Activated CD8-positive, alpha-beta memory T cell treated with anti-CD3 and anti-CD28 coated beads, Interleukin-2, amount 50 U/mL, for 48 hours (primary cell): Measurements from ENCODE around the gene CEP112.
A peak's percentile ranks its signal among the peaks of the same experiment; 100 is the strongest.

Source experiments
- DNase-seq: peaks from one replicate; pipeline ENCODE4 v3.0.0-alpha.2; 2020

Gene CEP112

DNA sequence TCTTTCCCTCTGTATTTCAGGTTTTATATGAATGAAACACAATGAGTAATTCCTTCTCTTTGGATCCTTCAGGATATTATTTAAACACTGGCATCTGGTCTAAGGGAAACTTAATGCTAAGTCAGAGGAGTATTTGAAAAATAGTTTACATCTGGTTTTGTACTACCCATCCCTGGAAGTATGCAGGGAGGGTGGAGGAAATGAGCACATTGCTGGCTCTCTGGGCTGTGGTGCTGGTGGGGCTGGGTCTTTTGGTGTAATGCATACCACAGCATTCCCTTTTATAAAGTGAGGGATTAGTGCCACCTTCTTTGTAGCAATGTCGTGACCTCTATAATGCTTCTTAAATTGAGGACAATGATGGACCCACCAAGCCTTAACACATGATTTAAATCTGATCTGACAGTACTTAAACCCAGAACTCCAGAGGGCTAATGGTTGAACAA, 525.0 kb downstream of the CEP112 start:
- no peak for DNase-seq

DNA sequence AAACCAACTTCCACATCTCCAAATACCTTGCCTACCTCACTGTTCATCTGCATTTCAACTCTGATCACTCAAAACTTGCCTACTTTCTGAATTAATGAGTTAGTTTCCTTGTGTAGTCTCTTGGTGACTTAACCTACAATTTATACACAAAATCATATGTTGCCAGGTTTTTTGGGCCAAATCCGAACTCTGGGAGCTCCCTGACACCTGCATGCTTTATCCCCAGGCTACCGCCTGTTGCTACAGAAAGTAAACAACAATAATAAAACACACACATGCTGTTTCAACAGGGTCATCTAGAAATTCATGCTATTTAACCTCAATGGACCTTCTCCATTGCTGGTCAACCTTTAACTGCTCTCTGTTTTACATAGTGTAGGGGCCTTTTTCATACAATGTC, 526.0 kb downstream of the CEP112 start:
- no peak for DNase-seq

DNA sequence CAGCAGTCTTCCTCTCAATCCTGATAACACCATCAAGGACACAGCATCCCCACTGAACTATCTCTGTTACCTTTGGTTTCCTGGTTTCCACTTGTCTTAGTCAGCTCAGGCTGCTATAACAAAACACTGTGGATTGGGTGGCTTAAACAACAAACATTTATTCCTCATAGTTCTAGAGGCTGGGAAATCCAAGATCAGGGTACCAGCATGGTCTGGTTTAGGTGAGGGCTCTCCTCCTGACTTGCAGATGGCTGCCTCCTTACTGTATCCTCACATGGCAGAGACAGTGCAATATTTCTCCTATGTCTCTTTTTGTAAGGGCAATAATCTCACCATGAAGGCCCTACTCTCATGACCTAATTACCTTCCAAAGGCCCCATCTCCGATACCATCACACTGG, 527.2 kb downstream of the CEP112 start:
- DNase-seq, result no peak

DNA sequence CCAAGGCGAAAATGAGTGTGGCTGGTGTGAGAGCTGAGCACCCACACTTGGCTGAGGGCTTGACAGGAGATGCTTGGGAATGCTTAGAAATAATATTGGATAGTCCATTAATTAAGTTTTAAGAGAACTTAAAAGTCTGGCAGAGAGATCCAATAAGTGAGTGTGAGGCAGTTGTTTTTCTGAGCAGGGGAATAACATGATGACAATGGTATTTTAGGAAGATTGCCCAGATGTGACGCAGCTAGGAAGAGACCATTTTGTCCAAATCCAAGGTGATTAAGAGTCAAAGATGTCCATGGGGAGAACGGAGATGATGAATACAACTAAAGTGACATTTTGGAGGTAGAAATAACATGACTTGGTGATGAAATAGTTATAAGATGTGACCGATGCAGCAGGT, 527.7 kb downstream of the CEP112 start:
- DNase-seq, result no peak

DNA sequence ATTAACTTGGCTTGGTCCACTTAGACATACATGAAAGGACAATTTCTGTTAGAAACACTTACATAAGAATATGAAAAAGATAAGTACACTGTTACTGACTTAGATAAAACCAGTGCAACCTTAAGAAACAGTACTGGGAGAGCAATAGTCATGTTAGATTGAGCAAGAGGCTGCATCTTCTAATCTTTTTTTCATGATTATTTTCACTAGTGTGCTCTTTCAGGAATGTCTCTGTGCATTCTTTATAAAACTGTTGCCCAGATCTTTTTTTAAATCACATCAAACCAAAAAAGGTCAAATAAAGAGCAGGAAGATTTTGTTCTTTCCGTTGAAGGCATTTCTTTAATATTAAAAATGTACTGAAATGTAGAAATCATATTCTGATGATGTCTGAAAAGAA, 529.7 kb downstream of the CEP112 start:
- no peak for DNase-seq

DNA sequence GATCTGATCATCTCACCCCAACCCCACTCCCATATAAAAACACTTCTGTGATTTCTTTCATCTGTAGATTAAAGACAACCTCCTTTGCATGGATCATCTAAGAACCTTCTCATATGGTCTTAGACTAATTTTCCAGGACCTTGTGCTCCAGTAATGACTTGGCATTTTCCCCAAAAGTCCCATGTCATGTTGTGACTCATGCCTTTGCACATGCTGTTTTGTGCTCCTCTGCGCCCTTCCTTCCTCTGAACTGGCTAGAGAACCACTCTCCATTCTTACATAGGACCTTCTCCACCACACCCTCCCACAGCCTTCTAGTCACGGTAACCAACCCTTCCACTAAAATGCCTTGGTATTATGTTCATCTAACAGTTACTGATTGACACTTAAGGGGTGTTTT, 531.0 kb downstream of the CEP112 start:
- DNase-seq, result no peak

DNA sequence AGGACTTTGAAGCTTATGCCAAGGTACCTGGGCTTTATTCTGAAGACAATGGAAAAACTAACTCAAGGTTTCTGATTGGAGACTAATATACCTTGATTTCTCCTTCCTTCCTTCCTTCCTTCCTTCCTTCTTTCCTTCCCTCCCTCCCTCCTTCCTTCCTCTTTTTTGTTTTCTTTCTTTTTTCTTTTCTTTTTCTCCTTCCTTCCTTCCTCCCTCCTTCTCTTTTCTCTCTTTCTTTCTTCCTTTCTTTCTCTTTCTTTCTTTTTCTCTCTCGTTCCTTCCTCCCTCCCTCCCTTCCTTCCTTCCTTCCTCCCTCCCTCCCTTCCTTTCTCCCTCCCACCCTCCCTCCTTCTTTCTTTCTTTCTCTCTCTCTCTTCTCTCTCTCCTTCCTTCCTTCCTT, 531.9 kb downstream of the CEP112 start:
- no peak for DNase-seq

DNA sequence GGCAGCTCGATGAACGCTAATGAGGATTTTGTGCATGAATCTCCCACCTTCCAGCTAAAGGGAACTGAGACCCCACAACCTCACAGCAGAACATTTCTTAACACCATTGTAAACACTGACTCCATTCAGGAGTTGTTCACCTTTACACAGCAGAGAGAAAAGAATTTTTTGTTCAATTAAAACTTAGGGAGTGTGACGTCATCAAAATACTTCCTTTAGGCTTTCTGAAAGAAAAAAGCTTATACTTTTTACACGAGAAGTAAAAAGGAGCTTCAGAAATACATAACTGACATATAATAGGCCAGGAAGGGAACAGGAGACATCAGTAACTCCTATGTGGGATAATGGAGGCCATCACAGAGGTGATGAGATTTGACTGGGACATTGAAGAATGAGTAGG, 532.4 kb downstream of the CEP112 start:
- no peak for DNase-seq

DNA sequence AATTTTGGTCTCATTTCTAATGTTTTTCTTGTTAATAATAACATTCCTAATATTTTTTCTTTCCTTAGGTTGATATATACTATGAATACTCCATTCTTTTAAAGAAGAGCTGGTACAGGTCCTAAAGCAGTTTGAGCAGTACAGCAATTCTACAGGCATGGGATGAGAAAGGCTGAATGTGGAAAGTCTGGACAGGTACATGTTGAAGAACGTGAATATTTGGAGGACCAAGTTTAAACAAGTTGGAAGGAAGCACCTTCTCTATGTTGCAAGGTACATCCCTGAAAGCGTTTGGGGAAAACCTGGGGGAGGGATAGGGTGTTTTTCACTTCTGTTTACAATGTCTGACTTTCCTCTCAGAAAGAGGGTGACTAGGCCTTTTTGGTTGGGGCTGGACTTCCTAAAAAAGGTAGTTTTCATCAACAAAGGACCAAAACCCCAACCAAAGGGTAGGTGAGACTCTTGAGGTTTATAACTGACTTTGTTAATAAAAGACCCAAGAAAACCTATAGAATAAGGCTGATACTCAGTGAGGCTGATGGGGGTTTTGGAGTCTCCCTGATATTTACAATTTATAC, 534.6 kb downstream of the CEP112 start:
- no peak for DNase-seq

DNA sequence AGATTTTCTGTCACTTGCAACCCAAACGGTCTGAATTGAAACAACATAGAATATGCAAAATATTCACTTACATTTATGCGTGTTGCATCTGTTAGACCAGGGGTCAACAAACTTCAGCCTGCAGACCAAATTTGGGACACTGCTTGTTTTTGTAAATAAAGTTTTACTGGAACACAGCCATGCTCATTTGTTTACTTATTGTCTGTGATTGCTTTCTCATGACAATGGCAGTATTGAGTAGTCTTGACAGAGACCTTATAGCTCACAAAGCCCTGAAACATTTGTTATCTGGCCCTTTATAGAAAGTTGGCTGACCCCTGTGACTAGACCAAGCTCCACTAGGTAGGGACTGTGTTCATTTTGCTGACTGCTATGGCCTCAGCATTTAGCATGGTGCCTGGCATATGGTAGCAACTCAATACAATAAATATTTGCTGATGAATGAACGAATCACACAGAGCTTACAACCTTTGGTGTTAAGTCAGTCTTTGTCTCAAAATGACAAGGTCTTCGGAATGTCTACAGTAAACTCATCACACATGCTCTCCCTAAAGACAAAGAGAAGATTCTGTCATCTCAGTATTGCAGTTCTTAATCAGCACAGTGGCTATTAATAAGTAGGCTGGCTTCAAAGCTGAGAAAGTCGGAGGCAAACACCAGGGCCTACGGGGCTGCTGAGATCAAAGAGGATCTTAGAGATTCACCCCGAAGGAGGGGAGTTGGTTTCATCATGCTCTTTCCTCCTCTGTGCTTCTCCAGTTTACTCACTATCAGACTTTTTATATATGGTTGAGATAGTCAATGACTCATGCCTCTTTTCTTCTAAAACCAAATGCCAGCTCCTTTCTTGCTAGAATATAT, 535.3 kb downstream of the CEP112 start:
- peak; percentile 56 for DNase-seq

DNA sequence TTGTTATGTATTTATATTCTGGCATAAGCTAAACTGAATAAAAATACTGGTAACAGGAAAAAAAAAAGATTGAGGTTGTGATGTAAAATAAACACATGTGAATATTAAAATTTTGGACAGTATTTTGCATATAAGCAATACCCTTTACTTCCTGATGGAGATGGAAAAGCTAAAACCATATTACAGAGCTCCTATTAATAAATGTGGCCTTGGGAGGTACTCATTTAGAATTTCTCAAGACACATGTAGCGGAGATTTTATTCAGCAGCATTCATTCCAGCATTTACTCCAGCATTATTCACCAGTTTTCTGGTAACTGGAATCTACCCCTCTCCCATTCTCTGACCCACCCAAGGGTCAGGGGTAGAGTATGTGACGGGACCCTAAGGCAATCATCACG, 536.2 kb downstream of the CEP112 start:
- DNase-seq, result no peak

DNA sequence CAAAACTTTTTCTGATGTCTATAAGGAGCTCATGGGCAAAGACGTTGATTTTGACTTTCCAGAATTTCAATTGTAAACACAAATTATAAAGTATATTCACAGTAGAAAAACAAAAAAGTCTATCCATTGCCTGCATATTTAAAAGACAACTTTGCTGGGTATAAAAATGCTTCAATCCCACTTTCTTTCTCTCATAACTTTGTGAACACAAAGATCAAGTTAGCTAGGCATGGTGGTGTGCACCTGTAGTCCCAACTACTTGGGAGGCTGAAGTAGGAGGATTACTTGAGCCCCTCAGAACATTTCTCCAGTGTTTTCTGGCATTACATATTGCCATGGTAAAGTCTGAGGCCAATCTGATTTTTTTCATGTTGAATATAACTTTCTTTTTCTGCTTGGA, 547.4 kb downstream of the CEP112 start:
- no peak for DNase-seq

DNA sequence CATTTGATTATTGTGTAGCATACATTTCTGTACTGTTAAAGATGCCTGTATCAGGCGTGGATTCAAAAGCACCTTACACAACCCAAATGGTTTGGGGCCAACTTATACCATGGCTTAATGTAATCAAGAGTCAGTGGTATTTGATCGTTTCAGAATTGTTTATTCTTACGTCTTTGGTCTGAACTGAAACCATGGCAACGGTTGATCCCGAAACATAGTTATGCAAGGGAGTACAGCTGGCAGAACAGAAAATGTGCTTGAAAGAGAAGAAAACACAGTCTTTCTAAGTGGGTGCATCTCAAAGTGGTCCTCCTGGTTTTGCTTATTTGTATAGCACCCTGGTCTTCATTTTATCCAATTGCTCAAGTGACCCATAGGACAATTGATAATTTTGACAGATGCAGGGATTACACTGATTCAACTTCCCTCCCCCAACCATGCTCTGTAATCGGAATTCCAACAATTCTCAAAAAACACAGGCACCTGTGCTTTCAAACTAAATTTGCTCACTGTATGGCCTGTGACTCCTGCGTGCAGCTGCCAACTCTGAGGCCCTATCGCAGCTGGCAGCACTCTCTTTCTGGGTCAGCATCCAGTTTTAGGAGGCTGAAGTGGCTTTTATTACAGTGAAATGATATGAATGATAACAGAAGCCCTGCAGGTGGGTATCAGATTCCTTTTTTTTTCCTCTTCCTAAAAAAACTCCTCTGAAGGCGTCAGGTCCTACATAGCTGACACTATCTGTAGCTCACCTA, 553.5 kb downstream of the CEP112 start:
- no peak for DNase-seq

DNA sequence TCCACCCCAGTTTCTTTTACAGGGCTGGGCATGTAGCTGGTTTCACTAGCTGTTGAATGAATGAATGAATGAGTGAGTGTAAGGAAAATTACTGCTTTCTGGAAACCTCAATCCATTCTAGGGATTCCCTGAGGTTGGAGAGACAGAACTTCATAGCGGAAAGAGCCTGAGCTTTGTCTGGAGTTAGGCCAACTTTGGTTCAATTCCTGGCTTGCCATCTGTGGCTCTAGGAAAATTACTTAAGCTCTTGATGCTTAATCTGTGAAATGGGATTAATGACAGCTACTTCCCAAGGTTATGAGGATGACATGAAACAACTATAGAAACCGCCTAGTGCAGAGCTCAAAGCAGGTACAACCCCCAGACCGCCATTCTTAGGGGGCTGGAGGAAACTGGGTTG, 554.1 kb downstream of the CEP112 start:
- no peak for DNase-seq

DNA sequence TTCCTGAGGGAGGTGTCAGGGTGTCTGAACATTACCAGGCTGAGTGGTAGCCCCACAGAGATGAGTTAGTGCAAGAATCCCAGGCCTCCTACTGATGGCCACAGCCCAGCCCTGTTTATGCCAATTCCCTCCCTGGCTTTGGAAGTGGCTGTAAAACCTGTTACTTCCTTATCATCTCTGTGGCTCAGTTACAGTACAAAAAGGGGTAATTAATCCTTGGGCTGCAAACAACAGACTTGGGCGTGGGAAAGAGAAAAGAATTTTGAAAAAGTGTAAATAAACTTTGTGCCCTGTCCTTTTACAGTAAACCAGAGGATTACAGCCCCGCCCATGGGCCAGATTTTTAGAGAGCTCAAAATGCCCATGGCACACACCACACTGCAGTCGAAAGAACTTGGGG, 557.4 kb downstream of the CEP112 start:
- no peak for DNase-seq

DNA sequence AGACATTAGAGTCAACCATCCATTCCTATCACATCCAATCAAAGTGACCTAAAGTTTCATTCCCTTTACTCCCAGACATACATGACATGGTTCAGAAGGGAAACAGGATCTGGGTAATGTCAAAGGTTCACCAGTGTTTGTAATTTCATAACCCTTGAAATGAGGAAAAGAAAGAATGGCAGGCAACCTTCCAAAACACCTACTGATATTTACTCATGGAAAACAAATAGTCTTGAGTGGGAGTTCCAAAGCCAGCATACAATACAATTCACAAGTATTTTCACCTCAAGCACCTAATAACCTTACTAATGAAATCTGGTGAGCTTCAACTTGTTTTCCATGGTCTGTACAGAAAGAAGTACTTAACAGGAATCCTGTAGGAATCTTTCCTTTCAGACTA, 557.9 kb downstream of the CEP112 start:
- no peak for DNase-seq

DNA sequence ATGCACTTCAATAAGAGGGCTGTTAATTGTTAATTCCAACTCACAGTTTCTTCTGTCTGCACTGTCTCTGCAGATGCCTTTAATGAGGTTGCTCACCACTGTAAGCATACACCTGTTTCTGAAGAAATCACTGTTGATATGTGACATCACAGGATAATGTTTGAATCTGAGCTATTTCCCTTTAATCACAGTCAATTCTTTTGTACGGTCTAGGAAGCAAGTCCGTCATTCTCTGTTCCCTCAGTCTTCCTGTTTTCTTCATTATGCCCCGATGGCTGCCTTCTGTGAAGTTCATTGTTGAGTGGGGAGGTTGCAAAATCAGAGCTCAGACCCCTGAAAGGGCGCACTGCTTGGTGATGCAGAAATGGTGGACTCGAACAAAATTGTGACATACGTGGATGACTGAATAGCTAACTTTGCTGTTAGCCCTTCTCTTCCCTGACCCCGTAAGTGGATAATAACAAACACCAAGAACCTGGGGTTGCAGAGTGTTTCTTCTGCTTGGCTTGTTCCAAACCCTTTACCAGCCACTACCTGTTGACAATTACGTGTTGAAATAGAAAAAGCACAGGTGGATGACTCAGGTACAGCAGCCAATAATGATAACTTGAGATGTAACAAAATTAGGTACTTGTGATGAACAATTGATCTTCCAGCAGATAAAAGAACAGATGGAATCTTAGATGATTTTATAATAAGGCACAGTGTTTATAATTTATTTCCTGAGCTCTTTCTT, 558.6 kb downstream of the CEP112 start:
- DNase-seq, result no peak

DNA sequence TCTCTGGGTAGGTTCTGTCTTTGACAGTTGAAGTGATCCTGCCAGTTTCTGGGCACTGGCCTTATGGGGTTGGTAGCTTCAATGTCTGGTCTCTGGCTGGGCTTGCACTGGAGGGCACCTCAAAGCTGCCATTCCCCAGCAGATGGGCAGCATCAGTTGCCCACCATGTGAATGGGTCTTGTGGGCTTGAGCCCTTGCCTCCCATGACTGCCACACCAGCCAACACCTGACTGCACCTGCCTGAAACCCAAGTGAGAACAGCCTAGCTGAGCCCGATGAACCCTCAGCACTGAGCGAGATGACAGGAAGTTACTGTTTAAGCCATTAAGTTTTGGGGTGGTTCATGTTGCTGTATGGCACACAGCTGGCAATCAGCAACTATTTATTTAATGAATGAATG, 561.4 kb downstream of the CEP112 start:
- DNase-seq, result no peak

DNA sequence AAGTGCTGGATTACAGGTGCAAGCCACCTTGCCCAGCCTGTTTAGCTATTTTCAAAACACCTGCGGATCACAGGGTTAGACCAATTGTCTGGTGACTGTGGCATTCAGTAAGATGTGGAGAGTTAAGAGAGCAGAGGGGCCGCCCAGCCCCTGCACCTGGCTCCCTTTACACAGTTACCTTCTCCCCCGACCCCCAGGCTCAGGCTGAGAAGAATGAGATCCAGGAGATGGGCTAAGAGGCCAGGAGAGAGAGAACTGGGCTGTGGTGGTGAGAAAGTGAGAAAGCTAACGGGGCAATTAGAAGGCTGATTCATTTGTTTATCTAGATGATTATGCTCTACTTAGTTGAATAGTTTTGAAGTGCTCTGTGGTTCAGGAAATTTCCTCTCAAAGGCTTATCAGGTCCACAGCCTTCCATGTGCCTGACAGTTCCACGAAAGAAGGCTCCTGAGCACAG, 562.7 kb downstream of the CEP112 start:
- DNase-seq, result no peak

DNA sequence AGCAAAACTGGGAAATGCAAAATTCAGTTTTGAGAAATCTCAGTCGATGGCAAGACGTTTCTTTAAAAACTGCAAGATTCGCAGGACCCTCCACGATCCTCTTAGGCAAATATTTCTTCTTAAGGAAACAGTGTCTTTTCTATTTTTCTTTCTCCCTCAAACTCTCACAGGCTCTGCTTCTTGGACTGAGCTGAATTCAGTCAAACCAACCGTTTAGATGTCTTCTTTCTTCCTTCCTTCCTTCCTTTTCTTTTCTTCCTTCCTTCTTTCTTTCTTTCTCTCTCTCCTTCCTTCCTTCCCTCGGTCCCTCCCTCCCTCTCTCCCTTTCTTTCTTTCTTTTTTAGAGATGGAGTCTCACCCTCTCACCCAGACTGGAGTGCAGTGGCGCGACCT, 563.3 kb downstream of the CEP112 start:
- no peak for DNase-seq

DNA sequence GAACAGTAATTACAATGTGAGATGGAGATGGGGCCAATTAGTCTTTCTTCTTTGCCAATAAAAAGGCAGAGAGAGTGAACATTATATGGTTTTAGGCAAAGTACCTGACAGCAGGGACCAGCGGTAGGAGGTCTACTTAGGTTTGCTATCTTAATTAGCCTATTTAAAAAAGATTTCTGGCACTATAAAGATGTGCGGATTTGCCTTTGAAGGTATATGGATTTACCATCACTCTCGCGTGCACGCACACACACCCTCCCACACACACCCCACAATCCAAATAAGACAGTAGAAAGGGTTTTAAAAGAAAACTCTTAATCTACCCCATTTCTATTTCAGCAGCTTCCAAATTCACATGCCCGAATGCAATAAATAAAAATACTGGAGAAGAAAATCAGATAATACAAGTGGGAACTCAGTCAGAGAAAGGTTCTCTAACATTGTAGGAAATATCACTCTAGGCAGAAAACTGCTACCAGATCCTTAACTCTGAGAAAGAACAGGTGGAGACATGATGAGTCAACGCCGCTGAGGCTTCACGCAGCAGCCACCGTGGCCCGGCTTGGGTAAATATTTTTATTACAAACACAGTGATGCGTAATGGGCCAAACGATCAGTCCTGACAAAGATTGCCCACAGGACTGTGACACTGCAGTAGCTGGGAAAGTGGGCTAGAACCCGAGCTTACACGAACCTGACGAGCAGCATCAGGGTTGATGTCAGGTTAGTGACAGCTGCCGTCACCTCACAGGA, 563.9 kb downstream of the CEP112 start:
- DNase-seq, result no peak

DNA sequence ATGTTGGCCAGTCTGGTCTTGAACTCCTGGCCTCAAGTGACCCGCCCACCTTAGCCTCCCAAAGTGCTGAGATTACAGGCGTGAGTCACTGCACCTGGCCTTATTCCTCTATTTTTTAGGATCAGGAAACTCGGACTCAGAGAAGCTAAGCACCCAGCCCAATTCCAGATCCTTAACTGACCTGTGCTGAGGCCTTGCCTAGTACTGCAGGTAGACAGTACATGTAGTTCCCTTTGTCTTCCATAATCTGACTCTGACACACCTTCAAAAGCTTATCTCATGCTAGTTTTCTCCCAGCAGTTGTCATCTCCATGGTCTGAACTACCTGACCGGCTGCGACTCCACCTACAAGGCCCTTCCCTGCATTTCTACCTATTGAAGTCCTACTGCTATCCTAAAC, 564.8 kb downstream of the CEP112 start:
- DNase-seq, result no peak

DNA sequence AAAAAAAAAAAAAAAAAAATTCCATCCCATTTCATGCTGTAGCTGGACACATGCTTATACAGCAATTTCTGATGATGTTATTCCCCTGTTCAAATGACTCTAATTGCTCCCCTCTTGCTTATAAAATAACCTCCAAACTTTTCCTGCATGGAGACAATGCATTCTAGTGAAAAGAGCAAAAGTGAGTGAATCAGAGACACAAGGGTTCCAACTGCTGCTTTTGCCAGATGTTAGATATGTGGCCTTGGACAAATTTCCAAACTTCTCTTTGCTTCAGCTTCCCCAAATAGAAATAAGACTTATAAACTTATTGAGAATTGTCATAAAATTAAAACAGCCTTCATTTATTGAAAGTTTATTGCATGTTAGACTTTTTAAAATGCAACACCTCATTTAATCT, 565.5 kb downstream of the CEP112 start:
- DNase-seq, result no peak
